Sciatic nerve (tissue), 2 donors: Measurements from ENCODE around the gene MORN1. TPM values are rescaled to one million over a fixed set of nuclear protein-coding genes. Genes with fewer than 3 reads are reported as not detected.

Experiments used
- ATAC-seq: fragments of 200-7000 bp; cut with Tn5 transposase; one replicate; pipeline ENCODE4 v1.9.1; 2020; ENCODE audit warnings: mild to moderate bottlenecking, moderate library complexity
- DNase-seq: peaks from one replicate; pipeline ENCODE4 v3.0.0-alpha.2; 2020; ENCODE audit warnings: low spot score
- intact Hi-C: fragments of 100-400 bp; cut with DNase I; formaldehyde crosslinking; loops from one replicate; pipeline ENCODE4 v1.14.2; 2022
- total RNA-seq: library from RNA; stranded (reverse); fragmentation: NEBNext Ultra II Directional; extraction: Animal tissue kit (Norgen Biotek cat#: 25700); gene quantifications from one replicate; pipeline ENCODE4 v1.2.1, GENCODE V29; 2021
- donor health status: DM: no; HTN: no; CAD: no.
- donor health status: DM: no; HTN: no; CAD: no.

The MORN1 gene
- total RNA-seq, 1 donor from 2014 or later = 16.4 TPM

DNA sequence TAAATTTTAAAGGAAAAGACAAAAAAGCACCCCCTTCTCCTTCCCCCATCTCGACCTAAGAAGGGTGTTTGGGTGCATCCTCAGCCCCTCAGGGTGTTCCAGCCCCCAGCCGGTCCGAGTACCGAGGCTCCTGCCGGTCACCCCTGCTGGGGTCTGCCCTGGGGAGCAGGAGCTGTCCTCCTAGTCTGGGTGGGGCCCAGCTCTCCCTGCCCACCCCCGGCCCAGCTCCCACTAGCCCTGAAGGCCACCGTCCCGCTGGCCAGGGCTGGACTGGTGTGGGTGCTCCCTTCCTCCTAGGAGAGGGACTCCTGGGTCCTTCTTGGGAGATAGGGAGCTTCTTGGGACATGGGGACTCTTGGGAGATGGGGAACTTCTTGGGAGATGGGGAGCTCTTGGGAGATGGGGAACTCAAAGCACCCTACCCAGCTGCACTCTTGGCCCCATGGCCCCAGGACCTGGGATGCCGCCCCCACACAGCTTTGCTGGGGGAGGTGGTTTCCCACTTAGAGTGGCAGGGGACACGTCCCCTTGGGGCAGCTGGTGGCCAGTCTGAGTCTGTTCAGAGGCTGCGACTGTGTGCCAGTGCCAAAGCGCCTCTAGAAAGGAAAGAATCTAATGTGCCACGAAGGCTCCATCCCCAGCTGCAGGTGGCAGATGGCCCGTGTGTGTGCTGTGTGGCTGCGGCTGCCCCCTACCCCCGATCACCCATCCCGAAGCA is 44.5 kb downstream of the MORN1 start:
- ATAC-seq (no peak), DNase-seq (peak; percentile 48)
- intact Hi-C loops = no loop called here

DNA sequence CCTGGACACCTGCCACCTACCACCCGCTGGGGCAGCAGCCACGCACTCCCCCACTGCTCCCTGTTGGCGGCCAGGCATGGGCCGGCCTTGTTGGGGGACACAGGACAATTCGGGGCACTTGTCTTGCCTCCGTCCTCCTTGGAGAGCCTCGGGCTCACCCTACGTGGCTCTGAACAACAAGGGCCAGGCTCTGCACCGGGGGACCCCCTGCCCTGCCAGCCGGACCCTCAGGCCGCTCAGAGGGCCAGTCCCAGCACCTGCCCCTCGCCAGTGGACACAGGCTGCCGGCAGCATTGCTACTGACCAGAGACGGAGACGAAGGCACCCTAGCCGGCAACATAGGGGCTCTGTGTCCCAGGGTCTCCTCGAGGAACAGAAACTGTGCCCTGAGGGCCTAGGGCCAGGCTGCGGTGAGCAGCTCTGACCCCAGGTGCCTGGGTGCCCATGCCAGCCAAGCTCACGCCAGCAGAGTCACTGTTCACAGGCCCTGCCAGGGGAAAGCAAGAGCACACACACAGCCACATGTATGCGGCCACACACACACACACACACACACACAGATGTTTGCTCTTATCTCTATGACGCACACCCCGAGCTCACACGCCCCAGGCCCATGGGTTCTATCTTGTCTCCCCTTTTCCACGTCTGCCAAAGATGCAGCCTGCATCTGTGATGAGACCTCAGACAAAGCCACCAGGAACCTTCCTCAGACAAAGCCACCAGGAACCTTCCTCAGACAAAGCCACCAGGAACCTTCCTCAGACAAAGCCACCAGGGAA is 45.9 kb downstream of the MORN1 start:
- ATAC-seq = no peak
- intact Hi-C loops = no loop called here
- peak; percentile 41 for DNase-seq

DNA sequence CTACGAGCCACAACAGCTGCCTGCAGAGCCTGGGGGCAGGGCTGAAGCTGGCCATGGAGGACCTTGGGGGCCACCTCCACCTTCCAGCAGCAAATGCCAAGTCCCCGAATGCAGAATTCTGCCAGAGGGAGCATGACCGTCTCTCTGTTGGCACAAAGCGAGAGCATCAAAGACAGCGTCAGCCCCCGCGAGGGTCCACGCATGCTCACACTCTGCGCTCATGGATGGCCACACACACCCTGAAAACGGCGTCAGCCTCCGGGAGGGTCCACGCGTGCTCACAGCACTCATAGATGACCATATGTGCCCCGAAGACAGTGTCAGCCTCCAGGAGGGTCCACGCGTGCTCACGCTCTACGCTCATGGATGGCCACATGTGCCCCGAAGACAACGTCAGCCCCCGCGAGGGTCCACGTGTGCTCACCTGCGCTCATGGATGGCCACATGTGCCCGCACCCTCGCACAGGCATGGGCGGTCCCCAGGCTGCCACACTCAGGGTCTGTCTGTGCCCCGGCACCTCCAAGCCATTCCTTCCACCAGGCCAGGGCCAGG is 46.5 kb downstream of the MORN1 start:
- intact Hi-C loops = no loop called here
- DNase-seq (peak; percentile 50), ATAC-seq (no peak)

DNA sequence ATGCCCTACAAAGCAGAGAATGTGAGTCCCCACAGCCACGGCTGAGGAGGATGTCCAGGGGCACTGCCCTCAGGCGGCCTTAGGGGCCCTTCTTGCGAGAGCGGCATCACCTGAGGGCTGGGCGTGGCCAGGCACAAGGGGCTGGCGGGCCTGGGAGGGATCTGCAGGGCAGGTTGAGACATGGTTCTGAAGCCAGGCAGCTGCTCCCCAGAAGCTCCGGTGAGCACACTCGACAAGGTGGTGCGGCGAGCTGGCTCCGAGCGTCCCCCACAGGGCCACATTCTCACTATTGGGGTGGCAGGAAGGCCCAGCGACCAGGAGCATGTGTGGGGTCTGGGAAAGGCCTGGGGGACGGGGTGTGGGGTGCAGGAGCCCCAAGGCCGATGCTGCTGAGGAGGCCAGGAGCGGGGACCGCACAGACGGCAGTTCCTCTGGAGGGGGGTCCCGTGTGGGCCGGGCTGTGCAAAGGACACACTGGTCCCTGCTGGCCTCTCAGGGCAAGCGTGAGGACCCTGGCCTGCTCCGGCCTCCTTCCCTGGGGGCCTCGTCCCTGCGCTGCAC is 47.2 kb downstream of the MORN1 start:
- intact Hi-C loops = no loop called here
- peak; percentile 52 for DNase-seq

DNA sequence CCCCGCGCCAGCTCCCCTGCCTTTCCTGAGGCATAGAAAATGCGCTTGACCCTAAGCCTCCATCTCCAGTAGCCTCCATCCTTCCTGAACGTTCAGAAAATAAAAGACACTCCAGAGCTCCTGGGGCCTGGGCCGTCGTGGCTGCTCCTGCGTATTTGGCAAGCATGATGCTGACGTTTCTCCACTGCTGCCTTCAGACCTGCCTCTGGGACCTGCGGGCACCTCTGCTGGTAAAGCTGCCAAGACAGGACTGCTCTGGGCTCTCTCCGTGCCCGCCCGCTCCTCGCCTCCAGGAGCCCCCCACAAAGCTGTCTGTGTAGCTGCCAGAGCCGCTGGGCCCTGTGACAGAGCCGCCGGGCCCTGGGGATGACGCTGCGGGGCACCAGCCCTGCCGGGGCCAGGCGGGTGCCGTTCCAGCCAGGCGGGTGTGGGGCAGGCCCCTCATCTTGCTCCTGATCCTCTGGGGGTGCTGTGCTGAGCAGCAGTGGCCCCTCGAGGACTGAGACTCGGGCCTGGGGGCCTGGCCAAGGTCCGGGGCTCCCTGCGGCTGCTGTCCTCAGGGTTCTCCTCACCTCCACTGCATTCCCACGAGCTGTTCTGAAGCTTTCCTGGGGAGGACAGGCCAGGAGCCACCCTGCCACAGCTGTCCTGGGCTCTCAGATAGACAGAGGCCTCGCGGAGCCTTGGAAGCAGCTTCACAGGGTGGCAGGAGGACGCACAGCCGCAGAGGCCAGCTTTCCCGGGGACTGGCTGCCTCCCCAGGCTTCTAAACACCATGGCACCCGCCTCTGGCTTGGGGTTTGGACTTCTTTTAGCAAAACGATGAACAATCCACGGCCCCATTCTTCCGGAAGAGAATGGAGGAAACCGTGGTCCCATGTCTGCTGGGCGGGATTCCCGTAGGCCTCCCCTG is 48.1 kb downstream of the MORN1 start:
- ATAC-seq (no peak), DNase-seq (no peak)
- intact Hi-C loops = no loop called here

More for the DNA sequence above, 47.2 kb downstream of the MORN1 start:
- no peak for ATAC-seq

DNA sequence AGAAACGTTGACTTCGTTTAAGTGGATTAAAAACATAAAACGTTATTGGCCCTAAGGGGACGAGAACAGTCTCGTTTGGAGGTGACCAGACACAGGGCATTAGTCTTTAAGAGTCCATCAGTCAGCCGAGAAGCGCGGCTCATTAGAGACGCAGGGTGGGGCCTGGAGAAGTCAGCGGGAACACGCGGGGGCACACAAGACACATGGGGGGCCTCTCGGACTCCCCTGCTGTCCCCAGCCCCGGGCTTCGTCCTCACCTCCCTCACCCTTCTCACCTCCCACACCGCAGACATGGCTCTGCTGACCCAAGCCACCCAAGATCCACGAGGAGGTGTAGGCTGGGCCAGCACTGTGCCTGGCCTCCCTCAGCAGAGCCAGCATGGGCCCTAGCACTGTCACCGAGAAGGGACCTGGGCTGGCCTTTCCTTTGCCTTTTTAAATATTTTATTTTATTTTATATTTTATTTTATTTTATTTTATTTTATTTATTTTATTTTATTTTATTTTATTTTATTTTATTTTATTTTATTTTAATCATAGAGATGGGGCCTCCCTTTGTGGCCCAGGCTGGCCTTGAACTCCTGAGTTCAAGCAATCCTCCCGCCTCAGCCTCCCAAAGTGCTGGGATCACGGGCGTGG is 48.9 kb downstream of the MORN1 start:
- DNase-seq (no peak), ATAC-seq (no peak)
- intact Hi-C loops = no loop called here

DNA sequence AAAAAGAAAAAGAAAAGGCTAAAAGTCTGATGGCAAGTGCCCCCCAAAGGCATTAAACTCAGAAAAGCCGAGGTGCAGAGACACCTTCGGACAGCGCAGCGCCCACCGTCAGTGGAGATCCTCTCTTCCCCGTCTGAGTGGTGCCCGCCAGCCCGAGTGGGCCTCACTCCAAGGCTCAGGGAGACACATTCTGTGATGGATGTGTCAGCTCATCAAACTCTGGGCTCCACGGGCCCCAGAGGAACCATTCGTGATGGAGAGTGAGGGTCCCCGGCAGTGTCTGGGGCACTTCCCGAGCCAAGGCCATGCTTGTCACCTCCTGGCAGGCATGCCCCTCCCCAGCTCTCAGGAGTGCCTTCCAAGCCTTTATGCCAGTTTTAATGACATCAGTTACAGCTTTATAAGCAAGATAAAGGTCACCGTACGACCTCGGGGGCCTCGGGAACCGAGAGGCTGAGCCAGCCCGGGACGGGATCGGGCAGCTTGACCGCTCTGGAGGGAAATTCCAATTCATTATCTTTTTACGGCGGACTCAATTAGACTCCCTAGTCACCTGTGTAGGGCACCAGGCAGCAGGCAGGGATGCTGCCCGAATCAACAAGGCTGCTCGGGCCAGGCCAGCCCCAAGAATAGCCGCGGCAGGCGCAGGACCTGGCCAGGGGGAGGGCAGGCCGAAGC is 49.5 kb downstream of the MORN1 start:
- DNase-seq = no peak
- intact Hi-C loops = no loop called here
- ATAC-seq = no peak

DNA sequence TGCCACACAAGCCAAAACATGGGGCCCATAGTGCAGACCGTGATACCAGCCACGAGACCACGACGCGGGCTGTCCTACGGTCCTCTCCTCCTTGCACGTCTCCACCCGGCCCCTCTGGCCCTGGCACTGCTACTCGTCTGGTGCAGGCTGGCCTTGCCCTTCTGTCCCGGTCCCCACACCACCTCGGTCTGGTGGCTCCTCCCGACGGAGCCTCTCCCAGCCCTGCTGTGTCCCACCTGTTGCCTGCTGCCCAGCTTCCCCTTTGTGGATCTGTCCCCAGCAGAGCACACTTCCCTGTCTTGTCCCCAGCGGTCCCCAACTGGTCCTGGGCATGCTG is 50.5 kb downstream of the MORN1 start:
- intact Hi-C loops = no loop called here
- ATAC-seq (no peak), DNase-seq (no peak)

DNA sequence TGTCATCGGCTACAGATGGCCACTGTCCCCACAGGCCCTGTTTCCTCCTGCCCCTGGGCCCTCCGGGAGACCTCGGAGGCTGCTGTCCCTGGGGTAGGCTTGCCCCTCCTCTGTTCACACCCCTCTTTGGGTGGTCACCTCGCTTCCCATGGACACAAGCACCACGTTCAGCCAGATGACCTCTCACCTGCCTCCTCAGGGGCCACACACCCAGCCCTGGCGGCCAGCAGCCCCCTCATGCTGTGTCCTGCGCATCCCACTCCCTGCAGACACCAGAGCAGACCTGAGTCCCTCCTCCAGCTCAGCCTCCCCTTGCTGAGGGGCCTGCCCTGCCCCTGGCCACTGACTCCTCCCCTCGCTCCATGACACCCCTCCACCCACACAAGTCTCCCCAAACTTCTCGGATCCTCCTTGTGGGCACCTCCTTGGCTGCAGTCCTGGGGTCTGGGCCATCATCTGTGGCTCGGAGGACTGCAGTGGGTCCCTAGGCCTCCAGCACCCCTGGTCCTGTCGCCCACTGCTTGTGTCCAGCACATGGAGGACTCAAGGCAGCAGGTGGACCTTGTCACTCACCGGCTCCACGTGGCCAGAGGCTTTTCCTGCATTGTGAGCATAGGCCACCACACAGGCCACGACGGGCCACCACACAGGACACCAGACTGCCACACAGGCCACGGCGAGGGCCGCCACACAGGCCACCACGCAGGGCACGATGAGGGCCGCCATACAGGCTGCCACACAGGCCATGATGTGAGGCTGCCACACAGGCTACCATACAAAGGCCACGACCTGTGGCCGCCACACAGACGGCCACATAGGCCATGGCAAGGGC is 51.1 kb downstream of the MORN1 start:
- intact Hi-C loops = no loop called here
- DNase-seq (no peak), ATAC-seq (no peak)

DNA sequence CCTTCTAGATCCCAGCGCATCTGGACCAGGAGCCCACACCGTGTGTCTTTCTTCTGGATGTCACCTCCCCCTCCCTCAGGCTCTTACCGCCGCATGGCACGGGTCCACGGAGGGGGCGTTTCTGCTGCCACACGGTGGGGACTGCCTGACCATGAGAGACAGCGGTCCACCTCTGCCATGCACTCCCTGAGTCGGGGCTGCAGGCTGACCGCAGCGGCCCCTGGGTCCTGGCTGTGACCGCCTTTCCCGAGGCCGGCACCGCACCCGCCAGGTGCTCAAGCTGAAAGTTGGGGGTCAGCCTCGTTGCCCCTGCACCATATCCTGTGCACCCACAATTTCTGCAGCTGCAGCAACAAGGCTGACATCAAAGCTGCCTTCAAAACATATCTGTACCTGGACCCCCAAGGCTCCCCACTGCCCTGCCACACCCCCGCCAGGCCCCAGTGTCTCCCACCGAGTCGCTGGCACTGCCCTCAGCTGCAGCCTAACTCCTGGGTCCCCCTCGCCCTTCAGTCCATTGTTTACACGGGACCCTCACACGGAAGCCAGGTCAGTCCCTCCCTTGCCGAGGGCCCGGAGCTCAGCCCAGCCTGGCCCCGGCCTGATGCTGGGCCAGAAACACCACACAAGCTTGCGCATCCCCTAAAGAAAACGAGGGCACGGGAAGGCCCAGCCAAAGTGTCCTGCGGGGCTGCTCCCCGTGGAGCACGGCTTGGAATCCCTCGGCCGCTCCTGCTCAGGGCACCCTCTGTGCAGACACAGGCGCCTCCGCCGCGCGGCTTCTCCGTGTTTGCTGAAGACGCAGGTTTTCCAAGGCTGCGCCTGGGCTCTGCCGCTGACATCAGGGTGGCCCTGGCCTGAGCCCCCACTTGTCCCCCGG is 51.9 kb downstream of the MORN1 start:
- intact Hi-C loops = no loop called here
- DNase-seq (no peak), ATAC-seq (no peak)

DNA sequence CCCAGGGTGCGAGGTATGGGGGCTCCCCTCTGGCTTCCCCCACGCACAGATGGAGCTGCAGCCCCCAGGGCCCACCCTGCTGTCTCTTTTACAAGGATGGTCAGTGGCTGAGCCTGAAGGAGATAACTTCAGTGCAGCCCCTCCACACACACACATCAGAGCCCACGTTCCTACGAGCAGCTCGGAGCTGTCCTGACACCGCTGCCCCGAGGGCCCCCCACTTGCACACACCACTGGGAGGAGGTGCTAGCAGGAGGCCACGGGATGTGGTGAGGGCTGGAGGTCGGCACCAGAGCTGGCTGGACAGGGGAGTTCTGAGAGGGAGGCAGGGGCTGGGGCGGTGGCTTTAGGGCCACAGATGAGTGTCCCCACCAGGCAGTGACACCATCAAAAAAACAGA is 53.9 kb downstream of the MORN1 start:
- ATAC-seq = no peak
- no peak for DNase-seq
- intact Hi-C loops = no loop called here

DNA sequence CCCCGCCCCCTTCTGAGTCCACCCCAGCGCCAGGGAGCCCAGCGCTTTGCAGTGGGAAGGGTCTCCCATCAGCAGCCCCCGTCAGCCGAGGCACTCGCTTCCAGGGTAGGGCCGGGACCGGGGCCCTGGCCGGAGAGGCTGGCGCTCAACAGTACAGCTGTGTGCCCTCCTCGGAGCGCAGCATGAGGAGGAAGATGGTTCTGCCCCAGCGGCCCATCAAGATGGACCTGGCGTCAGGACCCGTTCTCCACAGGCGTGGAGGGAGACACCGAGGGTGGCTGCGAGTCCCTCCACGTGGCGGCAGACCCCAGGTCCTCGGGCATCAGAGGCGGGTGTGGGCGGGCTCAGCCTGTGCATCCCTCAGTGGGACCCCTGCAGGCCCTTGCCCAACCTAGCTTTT is 54.3 kb downstream of the MORN1 start:
- ATAC-seq = no peak
- intact Hi-C loops = no loop called here
- no peak for DNase-seq

DNA sequence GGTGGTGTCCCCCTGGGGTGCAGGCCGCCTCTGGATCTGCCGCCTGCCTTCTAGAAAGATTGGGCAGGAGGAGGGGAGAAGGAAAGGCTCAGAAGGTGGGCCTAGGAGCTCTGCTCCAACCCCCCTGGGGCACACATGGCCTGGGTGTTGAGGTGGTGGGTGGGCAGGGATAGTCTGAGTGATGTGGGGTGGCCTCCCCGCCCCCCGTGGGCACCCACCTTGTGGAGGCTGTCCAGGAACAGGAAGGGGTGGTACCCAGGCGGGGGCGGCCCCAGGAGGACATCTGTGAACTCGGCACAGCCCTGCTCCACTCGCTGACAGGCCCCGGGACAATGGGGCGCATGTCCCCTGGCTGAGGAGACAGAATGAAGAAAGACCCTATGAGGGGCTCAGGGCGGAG is 54.9 kb downstream of the MORN1 start:
- DNase-seq (no peak), ATAC-seq (no peak)
- intact Hi-C loops = no loop called here

DNA sequence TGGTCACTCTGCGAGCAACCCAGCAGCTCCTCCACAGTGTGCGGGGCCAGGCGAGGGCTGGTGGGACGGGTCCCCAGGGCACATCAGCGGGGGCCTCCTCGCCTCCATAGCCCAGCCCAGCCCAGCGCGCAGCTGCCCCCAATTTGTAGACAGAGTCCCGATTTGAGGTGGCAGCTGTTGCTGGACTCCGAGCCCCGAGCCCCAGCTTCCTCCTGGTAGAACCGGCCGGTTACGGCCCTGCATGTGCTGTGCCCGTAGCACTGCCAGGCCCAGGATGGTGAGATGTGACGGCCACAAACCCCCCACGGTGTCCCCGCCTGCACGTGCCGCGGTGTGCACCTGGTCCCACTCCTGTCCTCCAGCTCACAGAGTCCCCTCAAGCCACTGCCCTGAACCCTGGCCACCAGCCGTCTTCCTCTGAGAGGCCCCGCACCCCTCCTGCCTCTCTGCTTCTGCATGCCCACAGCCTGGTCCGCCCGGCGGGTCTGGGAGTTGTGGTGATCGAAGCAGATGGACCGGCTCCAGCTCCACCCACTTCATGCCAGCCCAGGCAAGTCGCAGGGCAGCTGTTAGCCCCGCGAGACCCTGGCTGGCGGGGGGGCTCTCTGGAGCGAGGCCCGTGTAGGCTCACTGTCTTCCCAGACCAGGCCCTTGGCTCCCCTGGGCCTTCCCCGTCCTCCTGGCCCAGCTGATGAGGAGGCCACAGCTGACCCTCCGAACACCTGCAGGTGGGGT is 55.5 kb downstream of the MORN1 start:
- intact Hi-C loops = no loop called here
- DNase-seq (no peak), ATAC-seq (no peak)

DNA sequence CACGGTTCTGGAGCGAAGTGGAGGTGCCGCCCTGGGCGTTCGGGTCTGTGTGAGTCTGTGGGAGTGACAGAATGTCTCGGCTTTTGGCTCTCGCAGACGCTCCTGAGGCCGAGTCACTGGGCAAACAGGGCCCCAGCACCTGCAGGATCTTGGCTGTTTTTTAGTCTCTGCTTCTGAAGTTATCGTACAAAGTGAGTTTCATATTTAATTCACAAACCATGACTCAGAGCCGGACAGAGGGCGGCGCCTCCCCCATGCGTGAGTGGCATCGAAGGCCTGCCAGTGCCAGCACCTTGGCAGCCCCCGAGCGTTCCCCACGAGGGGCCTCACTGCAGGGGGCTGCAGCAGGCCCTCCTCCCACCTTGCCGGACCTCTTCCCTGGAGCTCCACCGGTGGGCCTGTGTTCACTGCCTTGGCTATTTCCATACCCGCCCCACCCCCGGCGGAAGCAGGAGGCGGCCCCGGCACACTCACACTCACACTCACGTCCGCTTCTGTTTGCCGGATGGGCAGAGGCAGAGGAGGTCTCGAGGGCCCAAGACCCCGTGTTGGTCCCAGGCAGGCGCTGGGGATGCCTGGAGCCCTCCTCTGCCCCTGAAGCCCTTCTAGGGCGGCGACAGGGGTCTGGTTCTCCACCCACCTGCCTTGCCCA is 56.3 kb downstream of the MORN1 start:
- intact Hi-C loops = no loop called here
- DNase-seq (no peak), ATAC-seq (no peak)
